HUES6 (cell line): Measurements from ENCODE around the gene CDHR4.
"Not testable (repeated sequence)": the region's sequence is repeated elsewhere in the genome, so short reads cannot be mapped to it uniquely, and the experiment has no call there.

ENCODE experiments used
- H3K27ac ChIP-seq: 2 replicates; pipeline ENCODE4 v1.7.0; 2013; ENCODE audit warnings: low read depth, mild to moderate bottlenecking, low read length, inconsistent platforms
- H3K27me3 ChIP-seq: 2 replicates; pipeline ENCODE4 v1.6.1; 2013; ENCODE audit warnings: low read length; ENCODE audit not compliant: control insufficient read depth, insufficient read depth
- H3K36me3 ChIP-seq: 2 replicates; pipeline ENCODE4 v1.6.1; 2013; ENCODE audit warnings: low read length; ENCODE audit not compliant: control insufficient read depth, insufficient read depth
- H3K4me1 ChIP-seq: 2 replicates; pipeline ENCODE4 v1.6.1; 2013; ENCODE audit warnings: low read length; ENCODE audit not compliant: control insufficient read depth, insufficient read depth
- H3K4me3 ChIP-seq: 2 replicates; pipeline ENCODE4 v1.5.1; 2013; ENCODE audit warnings: low read depth, low read length
- H3K9ac ChIP-seq: one replicate; pipeline ENCODE4 v1.6.1; 2013; ENCODE audit warnings: mild to moderate bottlenecking, low read length
- H3K9me3 ChIP-seq: 2 replicates; pipeline ENCODE4 v1.6.1; 2013; ENCODE audit warnings: low read depth, low read length; ENCODE audit not compliant: control insufficient read depth, insufficient read depth

CDHR4 gene

GRCh38 chr3:49799761-49800160 is at the start of gene CDHR4:
CDHR4 (minus strand) TSS chr3:49799873; CDS start chr3:49799812, 61 bp downstream.
- no peak within 1 kb of the TSS for H3K4me3 ChIP-seq
- peaks cover 39% of the 10 kb centered on the region for H3K27me3 ChIP-seq
- H3K9ac ChIP-seq, result no peak within 1 kb of the TSS
- no peak within 1 kb of the TSS for H3K27ac ChIP-seq
- H3K4me1 ChIP-seq, result peaks cover 8% of the 10 kb centered on the region; the same call in 1 of the 2 replicates
- H3K36me3 ChIP-seq, result no peaks in the 10 kb centered on the region
- H3K9me3 ChIP-seq, result no peaks in the 10 kb centered on the region

GRCh38 chr3:49845694-49846093 is 46.0 kb upstream of the CDHR4 start:
- no peak overlapping the region for H3K9ac ChIP-seq
- H3K36me3 ChIP-seq, result peaks cover 67% of the 10 kb centered on the region
- H3K9me3 ChIP-seq, result no peaks in the 10 kb centered on the region
- H3K4me3 ChIP-seq, result no peak overlapping the region
- no peaks in the 10 kb centered on the region for H3K4me1 ChIP-seq
- H3K27ac ChIP-seq, result no peak overlapping the region
- no peaks in the 10 kb centered on the region for H3K27me3 ChIP-seq

GRCh38 chr3:49844464-49845183 is 45.0 kb upstream of the CDHR4 start:
- H3K9ac ChIP-seq, result no peak overlapping the region
- no peaks in the 10 kb centered on the region for H3K27me3 ChIP-seq
- no peaks in the 10 kb centered on the region for H3K4me1 ChIP-seq
- no peaks in the 10 kb centered on the region for H3K9me3 ChIP-seq
- no peak overlapping the region for H3K4me3 ChIP-seq
- H3K27ac ChIP-seq, result no peak overlapping the region
- H3K36me3 ChIP-seq, result peaks cover 78% of the 10 kb centered on the region

GRCh38 chr3:49842843-49843517 is 43.3 kb upstream of the CDHR4 start:
- Histone ChIP-seq H3K36me3 (peaks cover 81% of the 10 kb centered on the region), H3K4me1 (no peaks in the 10 kb centered on the region), H3K27me3 (no peaks in the 10 kb centered on the region), H3K27ac (no peak overlapping the region), H3K9ac (no peak overlapping the region), H3K9me3 (no peaks in the 10 kb centered on the region), H3K4me3 (no peak overlapping the region)

- Histone ChIP-seq H3K27ac (no peak overlapping the region), H3K27me3 (no peaks in the 10 kb centered on the region), H3K36me3 (peaks cover 81% of the 10 kb centered on the region), H3K9ac (no peak overlapping the region), H3K4me1 (no peaks in the 10 kb centered on the region), H3K4me3 (no peak overlapping the region), H3K9me3 (no peaks in the 10 kb centered on the region)
Observed at GRCh38 chr3:49841806-49842205, 42.1 kb upstream of the CDHR4 start.

- H3K27me3 ChIP-seq, result no peaks in the 10 kb centered on the region
- peaks cover 83% of the 10 kb centered on the region for H3K36me3 ChIP-seq
- no peak overlapping the region for H3K27ac ChIP-seq
- H3K4me1 ChIP-seq, result no peaks in the 10 kb centered on the region
- no peak overlapping the region for H3K4me3 ChIP-seq
- H3K9ac ChIP-seq, result no peak overlapping the region
- no peaks in the 10 kb centered on the region for H3K9me3 ChIP-seq
Observed at GRCh38 chr3:49841126-49841696, 41.5 kb upstream of the CDHR4 start.

GRCh38 chr3:49840388-49840787 is 40.7 kb upstream of the CDHR4 start:
- no peaks in the 10 kb centered on the region for H3K4me1 ChIP-seq
- peaks cover 80% of the 10 kb centered on the region for H3K36me3 ChIP-seq
- no peaks in the 10 kb centered on the region for H3K9me3 ChIP-seq
- H3K27me3 ChIP-seq, result no peaks in the 10 kb centered on the region
- no peak overlapping the region for H3K27ac ChIP-seq
- H3K9ac ChIP-seq, result no peak overlapping the region
- no peak overlapping the region for H3K4me3 ChIP-seq

- peaks cover 80% of the 10 kb centered on the region for H3K36me3 ChIP-seq
- no peaks in the 10 kb centered on the region for H3K4me1 ChIP-seq
- H3K9me3 ChIP-seq, result no peaks in the 10 kb centered on the region
- no peak overlapping the region for H3K4me3 ChIP-seq
- no peak overlapping the region for H3K9ac ChIP-seq
- H3K27me3 ChIP-seq, result no peaks in the 10 kb centered on the region
- H3K27ac ChIP-seq, result no peak overlapping the region
Observed at GRCh38 chr3:49839193-49839809, 39.6 kb upstream of the CDHR4 start.

- H3K4me3 ChIP-seq, result no peak overlapping the region
- H3K4me1 ChIP-seq, result no peaks in the 10 kb centered on the region
- no peak overlapping the region for H3K9ac ChIP-seq
- peaks cover 74% of the 10 kb centered on the region for H3K36me3 ChIP-seq
- no peak overlapping the region for H3K27ac ChIP-seq
- H3K27me3 ChIP-seq, result no peaks in the 10 kb centered on the region
- H3K9me3 ChIP-seq, result no peaks in the 10 kb centered on the region
Observed at GRCh38 chr3:49831341-49831740, 31.7 kb upstream of the CDHR4 start.

- no peaks in the 10 kb centered on the region for H3K9me3 ChIP-seq
- no peaks in the 10 kb centered on the region for H3K4me1 ChIP-seq
- peaks cover 33% of the 10 kb centered on the region for H3K36me3 ChIP-seq
- no peaks in the 10 kb centered on the region for H3K27me3 ChIP-seq
- H3K4me3 ChIP-seq, result no peak overlapping the region
- H3K27ac ChIP-seq, result no peak overlapping the region
- H3K9ac ChIP-seq, result no peak overlapping the region
Observed at GRCh38 chr3:49826016-49826415, 26.3 kb upstream of the CDHR4 start.

GRCh38 chr3:49823131-49823530 is 23.5 kb upstream of the CDHR4 start:
- H3K27me3 ChIP-seq, H3K4me1 ChIP-seq, H3K9me3 ChIP-seq, H3K36me3 ChIP-seq, H3K9ac ChIP-seq, H3K27ac ChIP-seq, H3K4me3 ChIP-seq: not testable (repeated sequence)
